ENCODE data around the gene MTFP1. TPM values are rescaled to one million over a fixed set of nuclear protein-coding genes. Genes with fewer than 3 reads are reported as not detected.
"Not testable (repeated sequence)": the region's sequence is repeated elsewhere in the genome, so short reads cannot be mapped to it uniquely, and the experiment has no call there.

MTFP1 gene
- total and polyA plus RNA-seq, 7 experiments from 2014 or later: 10.2 to 68.2 (median 26.7) TPM

GRCh38 chr22:30445438-30446145 is 20.0 kb downstream of the MTFP1 start:
- H3K9me3 ChIP-seq (ENCODE audit: control insufficient read depth in 2 of 3, low read length in 3 of 3): no peaks in the 10 kb centered on the region
- intact Hi-C loops (cut with micrococcal nuclease): loop anchor here (1.0 to 2.0 kb wide), 2 partner anchors 39 to 40 kb away; no protein-coding TSS in a partner anchor
- DNase-seq (no peak), ATAC-seq (no peak)
- H3K36me3 ChIP-seq (ENCODE audit: control insufficient read depth in 2 of 3, insufficient read depth in 3 of 3, low read length in 3 of 3): no peaks in the 10 kb centered on the region
- peaks cover 0 to 9% of the 10 kb centered on the region in 2 donors for H3K4me1 ChIP-seq (ENCODE audit: control insufficient read depth in 2 of 2, insufficient read depth in 2 of 2, low read length in 2 of 2)
- no peak overlapping the region for H3K27ac ChIP-seq (ENCODE audit: low read depth, low read length)
- no peak overlapping the region for H3K4me3 Mint-ChIP-seq
- H3K27ac Mint-ChIP-seq: no peak overlapping the region
- ChIA-PET POLR2A (interaction anchor here (1.0 to 1.6 kb wide), 3 partner anchors 8 to 142 kb away, joined by 3 read pairs; no protein-coding TSS in a partner anchor), CTCF (interaction anchor here (0.6 to 2.0 kb wide), 3 partner anchors 10 to 60 kb away, joined by 4 read pairs; no protein-coding TSS in a partner anchor)
- peaks cover 0 to 6% (median 0%) of the 10 kb centered on the region in 5 donors for H3K36me3 Mint-ChIP-seq
- no peak overlapping the region for H3K4me3 ChIP-seq (ENCODE audit: low read length)
- H3K9me3 Mint-ChIP-seq: peaks cover 0 to 18% (median 7%) of the 10 kb centered on the region in 11 donors
- H3K27me3 ChIP-seq (ENCODE audit: control insufficient read depth in 2 of 2, insufficient read depth in 2 of 2, low read length in 2 of 2): no peaks in the 10 kb centered on the region
- H3K4me1 Mint-ChIP-seq: peaks cover 13 to 30% (median 18%) of the 10 kb centered on the region in 7 donors
- peaks cover 27 to 72% (median 51%) of the 10 kb centered on the region in 5 donors for H3K27me3 Mint-ChIP-seq

GRCh38 chr22:30447656-30448055 is 22.1 kb downstream of the MTFP1 start:
- intact Hi-C loops (cut with micrococcal nuclease): no loop called here
- H3K27ac Mint-ChIP-seq: no peak overlapping the region
- Histone ChIP-seq H3K4me1 (ENCODE audit: control insufficient read depth in 2 of 2, insufficient read depth in 2 of 2, low read length in 2 of 2) (peaks cover 0 to 4% of the 10 kb centered on the region in 2 donors), H3K4me3 (ENCODE audit: low read length) (no peak overlapping the region), H3K36me3 (ENCODE audit: control insufficient read depth in 2 of 3, insufficient read depth in 3 of 3, low read length in 3 of 3) (no peaks in the 10 kb centered on the region), H3K9me3 (ENCODE audit: control insufficient read depth in 2 of 3, low read length in 3 of 3) (no peaks in the 10 kb centered on the region), H3K27me3 (ENCODE audit: control insufficient read depth in 2 of 2, insufficient read depth in 2 of 2, low read length in 2 of 2) (no peaks in the 10 kb centered on the region), H3K27ac (ENCODE audit: low read depth, low read length) (no peak overlapping the region)
- ATAC-seq: no peak
- H3K4me1 Mint-ChIP-seq: peaks cover 7 to 19% (median 12%) of the 10 kb centered on the region in 7 donors
- ChIA-PET CTCF (no interaction called here), POLR2A (no interaction called here)
- H3K9me3 Mint-ChIP-seq: peaks cover 0 to 8% (median 3%) of the 10 kb centered on the region in 11 donors
- peaks cover 20 to 62% (median 51%) of the 10 kb centered on the region in 5 donors for H3K27me3 Mint-ChIP-seq
- no peak overlapping the region for H3K4me3 Mint-ChIP-seq
- peaks cover 0 to 3% (median 0%) of the 10 kb centered on the region in 5 donors for H3K36me3 Mint-ChIP-seq
- no peak for DNase-seq

GRCh38 chr22:30451488-30451887 is 25.9 kb downstream of the MTFP1 start:
- H3K9me3 Mint-ChIP-seq; H3K27me3 ChIP-seq (ENCODE audit: control insufficient read depth in 2 of 2, insufficient read depth in 2 of 2, low read length in 2 of 2); H3K27ac Mint-ChIP-seq; H3K9me3 ChIP-seq (ENCODE audit: control insufficient read depth in 2 of 3, low read length in 3 of 3); H3K36me3 Mint-ChIP-seq; POLR2A ChIA-PET; DNase-seq; H3K4me3 Mint-ChIP-seq; CTCF ChIA-PET; ATAC-seq; H3K36me3 ChIP-seq (ENCODE audit: control insufficient read depth in 2 of 3, insufficient read depth in 3 of 3, low read length in 3 of 3); intact Hi-C loops (cut with micrococcal nuclease); H3K4me1 Mint-ChIP-seq; H3K4me1 ChIP-seq (ENCODE audit: control insufficient read depth in 2 of 2, insufficient read depth in 2 of 2, low read length in 2 of 2); H3K4me3 ChIP-seq (ENCODE audit: low read length); H3K27ac ChIP-seq (ENCODE audit: low read depth, low read length): not testable (repeated sequence)
- H3K27me3 Mint-ChIP-seq: peaks cover 10 to 36% (median 31%) of the 10 kb centered on the region in 5 donors

- H3K4me1 Mint-ChIP-seq: no peaks in the 10 kb centered on the region
- ATAC-seq (no peak), DNase-seq (no peak)
- H3K9me3 Mint-ChIP-seq: peaks cover 0 to 1% (median 0%) of the 10 kb centered on the region in 11 donors
- no peaks in the 10 kb centered on the region for H3K27me3 ChIP-seq (ENCODE audit: control insufficient read depth in 2 of 2, insufficient read depth in 2 of 2, low read length in 2 of 2)
- H3K9me3 ChIP-seq (ENCODE audit: control insufficient read depth in 2 of 3, low read length in 3 of 3): no peaks in the 10 kb centered on the region
- no peak overlapping the region for H3K4me3 Mint-ChIP-seq
- no peak overlapping the region for H3K27ac Mint-ChIP-seq
- no peaks in the 10 kb centered on the region for H3K36me3 Mint-ChIP-seq
- peaks cover 10 to 30% (median 21%) of the 10 kb centered on the region in 5 donors for H3K27me3 Mint-ChIP-seq
- intact Hi-C loops (cut with micrococcal nuclease): no loop called here
- CTCF ChIA-PET: no interaction called here
- POLR2A ChIA-PET: no interaction called here
- no peaks in the 10 kb centered on the region for H3K4me1 ChIP-seq (ENCODE audit: control insufficient read depth in 2 of 2, insufficient read depth in 2 of 2, low read length in 2 of 2)
- H3K36me3 ChIP-seq (ENCODE audit: control insufficient read depth in 2 of 3, insufficient read depth in 3 of 3, low read length in 3 of 3): no peaks in the 10 kb centered on the region
- H3K4me3 ChIP-seq (ENCODE audit: low read length): no peak overlapping the region
- H3K27ac ChIP-seq (ENCODE audit: low read depth, low read length): no peak overlapping the region
Measured at GRCh38 chr22:30452861-30453260, 27.3 kb downstream of the MTFP1 start.

GRCh38 chr22:30453731-30454510 is 28.4 kb downstream of the MTFP1 start:
- H3K27me3 Mint-ChIP-seq: peaks cover 10 to 26% (median 15%) of the 10 kb centered on the region in 5 donors
- POLR2A ChIA-PET: no interaction called here

GRCh38 chr22:30455075-30455840 is 29.7 kb downstream of the MTFP1 start:
- POLR2A ChIA-PET: interaction anchor here (0.7 kb wide), 1 partner anchor 299 kb away, joined by 4 read pairs; no protein-coding TSS in a partner anchor
- H3K27me3 ChIP-seq (ENCODE audit: control insufficient read depth in 2 of 2, insufficient read depth in 2 of 2, low read length in 2 of 2): no peaks in the 10 kb centered on the region
- peaks cover 10 to 31% (median 18%) of the 10 kb centered on the region in 5 donors for H3K27me3 Mint-ChIP-seq
- H3K9me3 Mint-ChIP-seq: peaks cover 0 to 1% (median 0%) of the 10 kb centered on the region in 11 donors
- ATAC-seq (no peak), DNase-seq (no peak)
- H3K27ac ChIP-seq (ENCODE audit: low read depth, low read length): no peak overlapping the region
- H3K36me3 ChIP-seq (ENCODE audit: control insufficient read depth in 2 of 3, insufficient read depth in 3 of 3, low read length in 3 of 3): no peaks in the 10 kb centered on the region
- peaks cover 0 to 11% (median 0%) of the 10 kb centered on the region in 7 donors for H3K4me1 Mint-ChIP-seq
- CTCF ChIA-PET: no interaction called here
- intact Hi-C loops (cut with micrococcal nuclease): no loop called here
- no peak overlapping the region for H3K4me3 ChIP-seq (ENCODE audit: low read length)
- H3K27ac Mint-ChIP-seq: no peak overlapping the region
- H3K4me3 Mint-ChIP-seq: no peak overlapping the region
- no peaks in the 10 kb centered on the region for H3K4me1 ChIP-seq (ENCODE audit: control insufficient read depth in 2 of 2, insufficient read depth in 2 of 2, low read length in 2 of 2)
- H3K36me3 Mint-ChIP-seq: peaks cover 0 to 5% (median 0%) of the 10 kb centered on the region in 5 donors
- H3K9me3 ChIP-seq (ENCODE audit: control insufficient read depth in 2 of 3, low read length in 3 of 3): no peaks in the 10 kb centered on the region

More at GRCh38 chr22:30453731-30454510, 28.4 kb downstream of the MTFP1 start:
- DNase-seq (peak in 2 of 9 donors; percentile 25 to 43), ATAC-seq (no peak)
- H3K9me3 ChIP-seq (ENCODE audit: control insufficient read depth in 2 of 3, low read length in 3 of 3): no peaks in the 10 kb centered on the region
- no peak overlapping the region for H3K4me3 ChIP-seq (ENCODE audit: low read length)
- H3K36me3 Mint-ChIP-seq: no peaks in the 10 kb centered on the region
- peaks cover 0 to 1% (median 0%) of the 10 kb centered on the region in 11 donors for H3K9me3 Mint-ChIP-seq
- no peak overlapping the region for H3K4me3 Mint-ChIP-seq
- no peak overlapping the region for H3K27ac Mint-ChIP-seq
- no peaks in the 10 kb centered on the region for H3K4me1 ChIP-seq (ENCODE audit: control insufficient read depth in 2 of 2, insufficient read depth in 2 of 2, low read length in 2 of 2)
- intact Hi-C loops (cut with micrococcal nuclease): no loop called here
- no peaks in the 10 kb centered on the region for H3K36me3 ChIP-seq (ENCODE audit: control insufficient read depth in 2 of 3, insufficient read depth in 3 of 3, low read length in 3 of 3)
- CTCF ChIA-PET: no interaction called here
- no peaks in the 10 kb centered on the region for H3K27me3 ChIP-seq (ENCODE audit: control insufficient read depth in 2 of 2, insufficient read depth in 2 of 2, low read length in 2 of 2)
- H3K27ac ChIP-seq (ENCODE audit: low read depth, low read length): no peak overlapping the region
- H3K4me1 Mint-ChIP-seq: peaks cover 0 to 2% (median 0%) of the 10 kb centered on the region in 7 donors
